OCI-LY3 (cell line): ENCODE measurements around the gene LCE1B.

Experiments
- H2AFZ ChIP-seq: fragments of 200-600, 300-600 bp; shearing (Covaris generic); 2 replicates; pipeline ENCODE4 v1.6.0; 2014; ENCODE audit warnings: antibody characterized with exemption, low read depth, low read length
- H3K27ac ChIP-seq: fragments of 200-600, 300-600 bp; sonication (generic); 2 replicates; pipeline ENCODE4 v1.5.1; 2014; ENCODE audit warnings: mild to moderate bottlenecking, low read length, moderate library complexity, mixed read lengths
- H3K27me3 ChIP-seq: fragments of 200-600, 300-600 bp; sonication (generic); 2 replicates; pipeline ENCODE4 v1.6.1; 2014; ENCODE audit warnings: low read depth, low read length, mixed read lengths
- H3K36me3 ChIP-seq: fragments of 200-600, 300-600 bp; sonication (generic); replicated peaks from 2 replicates; pipeline ENCODE3; 2014; ENCODE audit warnings: low read depth, low read length, mixed read lengths
- H3K4me1 ChIP-seq: fragments of 300-600, 200-600 bp; sonication (generic); 2 replicates; pipeline ENCODE4 v1.6.1; 2014; ENCODE audit warnings: low read length, mixed read lengths
- H3K4me2 ChIP-seq: fragments of 200-600, 300-600 bp; sonication (generic); 2 replicates; pipeline ENCODE4 v1.6.1; 2014; ENCODE audit warnings: low read length, mixed read lengths
- H3K4me3 ChIP-seq: fragments of 300-600, 200-600 bp; sonication (generic); 2 replicates; pipeline ENCODE4 v1.5.1; 2014; ENCODE audit warnings: antibody characterized with exemption, mild to moderate bottlenecking, low read length, moderate library complexity
- H3K79me2 ChIP-seq: fragments of 300-600, 200-600 bp; shearing (Covaris generic); 2 replicates; pipeline ENCODE4 v1.6.1; 2014; ENCODE audit warnings: mild to moderate bottlenecking, low read length, mixed read lengths
- H3K9ac ChIP-seq: fragments of 300-600, 200-600 bp; shearing (Covaris generic); 2 replicates; pipeline ENCODE4 v1.6.0; 2014; ENCODE audit warnings: mild to moderate bottlenecking, low read length, moderate library complexity
- H3K9me3 ChIP-seq: fragments of 200-600, 300-600 bp; shearing (Covaris generic); 2 replicates; pipeline ENCODE4 v1.6.1; 2014; ENCODE audit warnings: low read length, mixed read lengths; ENCODE audit not compliant: insufficient read depth
- H4K20me1 ChIP-seq: fragments of 200-600, 300-600 bp; sonication (generic); 2 replicates; pipeline ENCODE4 v1.6.1; 2016; ENCODE audit warnings: low read length, mixed read lengths; ENCODE audit not compliant: insufficient read depth
- EZH2phosphoT487 ChIP-seq: fragments of 200-600 bp; shearing (Covaris generic); IDR thresholded peaks from 2 replicates; pipeline ENCODE4 v1.6.1; 2018; ENCODE audit warnings: antibody characterized with exemption, mixed run types, low read depth
- TF ChIP-seq, protein P1 (sequence below): fragments of 200-600, 300-600 bp; sonication (generic); IDR thresholded peaks from 2 replicates; pipeline ENCODE4 v1.5.1; 2014; ENCODE audit warnings: antibody characterized with exemption, low read length, low read depth

The LCE1B gene

DNA sequence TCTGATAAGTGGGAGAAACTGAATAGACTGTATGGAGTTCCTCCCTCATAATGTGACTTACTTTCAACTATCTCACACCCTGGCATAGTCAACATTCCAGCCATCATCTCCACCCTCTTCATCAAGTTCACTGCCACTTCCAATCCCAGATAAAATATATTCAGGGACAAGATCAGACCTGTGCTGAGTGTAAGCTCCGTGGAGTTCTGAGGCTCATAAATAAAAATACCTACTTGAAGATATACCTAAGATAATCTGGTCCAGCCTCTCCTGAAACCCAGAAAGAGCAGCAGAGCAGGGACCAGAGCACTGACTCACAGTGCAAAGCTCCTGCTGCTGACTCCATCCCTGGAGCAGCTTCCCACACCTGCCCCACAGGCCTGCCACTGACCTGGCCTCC, 46.3 kb downstream of the LCE1B start:
- H3K27ac ChIP-seq, result no peak overlapping the region
- no peaks in the 10 kb centered on the region for H4K20me1 ChIP-seq
- peaks cover 7% of the 10 kb centered on the region; the same call in 1 of the 2 replicates for H3K4me1 ChIP-seq
- H3K9ac ChIP-seq, result no peak overlapping the region
- H3K4me2 ChIP-seq, result no peak overlapping the region
- H3K4me3 ChIP-seq, result no peak overlapping the region
- no peak for TF ChIP-seq EZH2phosphoT487
- TF ChIP-seq, protein P1, sequence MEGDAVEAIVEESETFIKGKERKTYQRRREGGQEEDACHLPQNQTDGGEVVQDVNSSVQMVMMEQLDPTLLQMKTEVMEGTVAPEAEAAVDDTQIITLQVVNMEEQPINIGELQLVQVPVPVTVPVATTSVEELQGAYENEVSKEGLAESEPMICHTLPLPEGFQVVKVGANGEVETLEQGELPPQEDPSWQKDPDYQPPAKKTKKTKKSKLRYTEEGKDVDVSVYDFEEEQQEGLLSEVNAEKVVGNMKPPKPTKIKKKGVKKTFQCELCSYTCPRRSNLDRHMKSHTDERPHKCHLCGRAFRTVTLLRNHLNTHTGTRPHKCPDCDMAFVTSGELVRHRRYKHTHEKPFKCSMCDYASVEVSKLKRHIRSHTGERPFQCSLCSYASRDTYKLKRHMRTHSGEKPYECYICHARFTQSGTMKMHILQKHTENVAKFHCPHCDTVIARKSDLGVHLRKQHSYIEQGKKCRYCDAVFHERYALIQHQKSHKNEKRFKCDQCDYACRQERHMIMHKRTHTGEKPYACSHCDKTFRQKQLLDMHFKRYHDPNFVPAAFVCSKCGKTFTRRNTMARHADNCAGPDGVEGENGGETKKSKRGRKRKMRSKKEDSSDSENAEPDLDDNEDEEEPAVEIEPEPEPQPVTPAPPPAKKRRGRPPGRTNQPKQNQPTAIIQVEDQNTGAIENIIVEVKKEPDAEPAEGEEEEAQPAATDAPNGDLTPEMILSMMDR, result no peak
- H3K79me2 ChIP-seq, result no peaks in the 10 kb centered on the region
- no peak overlapping the region for H2AFZ ChIP-seq
- H3K36me3 ChIP-seq, result no peaks in the 10 kb centered on the region
- H3K27me3 ChIP-seq, result peaks cover 35% of the 10 kb centered on the region
- no peaks in the 10 kb centered on the region for H3K9me3 ChIP-seq

GRCh38 chr1:152859696-152860095, 47.9 kb downstream of the LCE1B start, which contains the start of gene LCE7A:
TSS of gene LCE7A (plus strand) at chr1:152859996. CDS start at chr1:152860698, 702 bp downstream.
- Histone ChIP-seq H4K20me1 (no peaks in the 10 kb centered on the region), H3K79me2 (no peaks in the 10 kb centered on the region), H3K36me3 (no peaks in the 10 kb centered on the region), H3K4me2 (no peak within 1 kb of the TSS), H3K27me3 (peaks cover 36% of the 10 kb centered on the region), H2AFZ (no peak within 1 kb of the TSS), H3K27ac (no peak within 1 kb of the TSS), H3K9ac (no peak within 1 kb of the TSS), H3K4me3 (no peak within 1 kb of the TSS), H3K9me3 (no peaks in the 10 kb centered on the region), H3K4me1 (peaks cover 7% of the 10 kb centered on the region; the same call in 1 of the 2 replicates)
- no peak for TF ChIP-seq EZH2phosphoT487
- TF ChIP-seq, protein P1, result no peak

- Histone ChIP-seq H3K27me3 (peaks cover 38% of the 10 kb centered on the region), H3K79me2 (no peaks in the 10 kb centered on the region), H3K4me2 (no peak overlapping the region), H2AFZ (no peak overlapping the region), H3K9me3 (no peaks in the 10 kb centered on the region), H3K9ac (no peak overlapping the region), H3K36me3 (no peaks in the 10 kb centered on the region), H3K27ac (no peak overlapping the region), H3K4me3 (no peak overlapping the region), H4K20me1 (no peaks in the 10 kb centered on the region), H3K4me1 (peaks cover 7% of the 10 kb centered on the region; the same call in 1 of the 2 replicates)
- TF ChIP-seq EZH2phosphoT487, result no peak
- TF ChIP-seq, protein P1, result no peak
Measured at GRCh38 chr1:152860129-152860528, 48.4 kb downstream of the LCE1B start.

DNA sequence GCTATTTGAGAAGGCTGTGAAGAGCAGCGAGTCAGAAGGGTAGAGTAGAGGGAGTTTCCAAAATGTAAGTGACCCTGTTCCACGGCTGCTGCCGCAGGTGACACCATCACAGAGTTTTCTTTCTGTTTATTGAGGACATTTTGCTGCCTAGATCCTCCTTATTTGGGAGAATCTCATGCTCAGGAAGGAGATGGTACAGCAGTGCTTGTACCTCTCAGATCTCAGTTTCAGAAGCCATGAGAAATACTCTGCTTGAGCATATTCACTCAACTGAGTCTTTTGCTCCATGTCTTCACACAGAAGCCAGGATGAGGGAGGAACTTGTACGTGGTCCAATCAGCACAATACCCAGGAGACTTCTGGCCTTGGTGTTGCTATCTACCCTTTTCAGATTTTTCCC, 49.6 kb downstream of the LCE1B start:
- Histone ChIP-seq H2AFZ (no peak overlapping the region), H3K27me3 (peaks cover 44% of the 10 kb centered on the region), H3K36me3 (no peaks in the 10 kb centered on the region), H3K27ac (no peak overlapping the region), H3K4me1 (peaks cover 7% of the 10 kb centered on the region; the same call in 1 of the 2 replicates), H3K9ac (no peak overlapping the region), H3K9me3 (no peaks in the 10 kb centered on the region), H4K20me1 (no peaks in the 10 kb centered on the region), H3K79me2 (no peaks in the 10 kb centered on the region), H3K4me2 (no peak overlapping the region), H3K4me3 (no peak overlapping the region)
- TF ChIP-seq, protein P1, result no peak
- no peak for TF ChIP-seq EZH2phosphoT487
